GM23338 (cell line): ENCODE results near the gene ASCL1. TPM values are rescaled to one million over a fixed set of nuclear protein-coding genes. Genes with fewer than 3 reads are reported as not detected.

Experiments
- ATAC-seq: fragments of 200-7000 bp; cut with Tn5 transposase; 3 replicates; pipeline ENCODE4 v1.9.1; 2020
- DNase-seq: peaks from one replicate; pipeline ENCODE4 v3.0.0-alpha.2; 2015; ENCODE audit warnings: low spot score
- H2AFZ ChIP-seq: fragments of 200-600 bp; sonication (generic); 2 replicates; pipeline ENCODE4 v1.8.0; 2016; ENCODE audit warnings: antibody characterized with exemption, mild to moderate bottlenecking, moderate library complexity
- H3F3A ChIP-seq: fragments of 200-600 bp; sonication (generic); replicated peaks from 2 replicates; pipeline ENCODE4 v1.8.0; 2017; ENCODE audit warnings: antibody characterized with exemption, mixed run types, low read depth
- H3K27ac ChIP-seq: fragments of 200-600 bp; sonication (generic); 2 replicates; pipeline ENCODE4 v1.6.1; 2016; ENCODE audit warnings: low read depth
- H3K27me3 ChIP-seq: fragments of 200-600 bp; sonication (generic); 2 replicates; pipeline ENCODE4 v1.8.0; 2016; ENCODE audit warnings: mild to moderate bottlenecking, mixed run types, moderate library complexity; ENCODE audit not compliant: insufficient read depth
- H3K36me3 ChIP-seq: fragments of 200-600 bp; sonication (generic); 2 replicates; pipeline ENCODE4 v1.8.0; 2016; ENCODE audit warnings: mild to moderate bottlenecking; ENCODE audit not compliant: insufficient read depth
- H3K4me1 ChIP-seq: fragments of 200-600 bp; sonication (generic); 2 replicates; pipeline ENCODE4 v1.8.0; 2016; ENCODE audit warnings: mild to moderate bottlenecking, moderate library complexity; ENCODE audit not compliant: insufficient read depth
- H3K4me2 ChIP-seq: fragments of 200-600 bp; sonication (generic); 2 replicates; pipeline ENCODE4 v1.7.1; 2017; ENCODE audit warnings: mixed run types
- H3K4me3 ChIP-seq: fragments of 200-600 bp; sonication (generic); 2 replicates; pipeline ENCODE4 v1.6.1; 2016; ENCODE audit warnings: mixed run types
- H3K79me2 ChIP-seq: fragments of 200-600 bp; sonication (generic); replicated peaks from 2 replicates; pipeline ENCODE4 v1.8.0; 2017; ENCODE audit warnings: mild to moderate bottlenecking; ENCODE audit not compliant: insufficient read depth
- H3K9me2 ChIP-seq: fragments of 200-600 bp; sonication (generic); 2 replicates; pipeline ENCODE4 v1.8.0; 2017; ENCODE audit not compliant: insufficient read depth
- H4K20me1 ChIP-seq: fragments of 200-600 bp; sonication (generic); replicated peaks from 2 replicates; pipeline ENCODE4 v1.8.0; 2017; ENCODE audit warnings: mild to moderate bottlenecking; ENCODE audit not compliant: insufficient read depth
- H3K27ac Mint-ChIP-seq: 2 replicates; pipeline ENCODE4 v1.8.0; 2020; ENCODE audit warnings: inconsistent platforms, mild to moderate bottlenecking, moderate library complexity, mixed read lengths
- H3K27me3 Mint-ChIP-seq: 3 replicates; pipeline ENCODE4 v1.8.0; 2022; ENCODE audit warnings: low read depth, mild to moderate bottlenecking, moderate library complexity, mixed read lengths, inconsistent platforms; ENCODE audit not compliant: insufficient read depth, poor library complexity
- H3K36me3 Mint-ChIP-seq: 3 replicates; pipeline ENCODE4 v1.8.0; 2021; ENCODE audit warnings: low read depth, mild to moderate bottlenecking, inconsistent platforms, moderate library complexity, mixed read lengths
- H3K4me1 Mint-ChIP-seq: 3 replicates; pipeline ENCODE4 v1.8.0; 2020; ENCODE audit warnings: mild to moderate bottlenecking, inconsistent platforms, mixed read lengths
- H3K4me3 Mint-ChIP-seq: 3 replicates; pipeline ENCODE4 v1.8.0; 2021; ENCODE audit warnings: moderate library complexity, mild to moderate bottlenecking, inconsistent platforms, mixed read lengths
- H3K9me3 Mint-ChIP-seq: 3 replicates; pipeline ENCODE4 v1.8.0; 2020; ENCODE audit warnings: moderate library complexity, mild to moderate bottlenecking, inconsistent platforms, mixed read lengths
- CTCF ChIP-seq, 2 experiments: fragments of 200-600 bp in 1 of 2; sonication (generic) in 1 of 2; conservative IDR thresholded peaks; 2 replicates each; pipeline versions ENCODE4 v1.5.1 to v1.6.1; 2016 to 2017; ENCODE audit warnings: antibody characterized with exemption in 2 of 2, low read depth in 2 of 2, mild to moderate bottlenecking in 2 of 2, moderate library complexity in 1 of 2
- ETS1 ChIP-seq: IDR thresholded peaks from 2 replicates; pipeline ENCODE4 v1.6.1; 2016; ENCODE audit warnings: antibody characterized with exemption
- EZH2 ChIP-seq: fragments of 200-600 bp; sonication (generic); IDR thresholded peaks from one replicate; pipeline ENCODE4 v1.8.0; 2017; ENCODE audit warnings: antibody characterized with exemption, mild to moderate bottlenecking, low read depth; ENCODE audit not compliant: unreplicated experiment
- JUNB ChIP-seq: IDR thresholded peaks from one replicate; pipeline ENCODE4 v1.6.1; 2016; ENCODE audit warnings: antibody characterized with exemption; ENCODE audit not compliant: unreplicated experiment
- NANOG ChIP-seq: IDR thresholded peaks from 2 replicates; pipeline ENCODE4 v1.6.1; 2016; ENCODE audit warnings: antibody characterized with exemption, borderline replicate concordance
- REST ChIP-seq: IDR thresholded peaks from one replicate; pipeline ENCODE4 v1.6.1; 2018; ENCODE audit warnings: antibody characterized with exemption; ENCODE audit not compliant: unreplicated experiment
- polyA plus RNA-seq: library from polyadenylated mRNA; unstranded; fragments of >200 nt; fragmentation: Nextera tagmentation; extraction: Ambion mirVana; gene quantifications from 2 replicates; pipeline ENCODE4 v1.2.1, GENCODE V29; 2016
- total RNA-seq: library from RNA; depleted of rRNA; stranded (reverse); fragments of >200 nt; shearing (Covaris generic); gene quantifications from 2 replicates; pipeline ENCODE4 v1.2.3, GENCODE V29; 2014

The ASCL1 gene
- total and polyA plus RNA-seq, 2 experiments from 2014 or later = 0.37 TPM; not detected in 1

GRCh38 chr12:102960766-102961465 lies 3.4 kb downstream of the ASCL1 start (continued):
- TF ChIP-seq ETS1 (no peak), EZH2 (peak; percentile 86)

- H4K20me1 ChIP-seq = peaks cover 28% of the 10 kb centered on the region
- peaks cover 22% of the 10 kb centered on the region for H3K9me3 Mint-ChIP-seq
- no peak for DNase-seq
- TF ChIP-seq EZH2 = peak; percentile 50
- TF ChIP-seq ETS1 = no peak
- H3K4me2 ChIP-seq = peak overlapping the region; percentile 69
- H3K27me3 Mint-ChIP-seq = peaks cover 98% of the 10 kb centered on the region
- peak overlapping the region; percentile 46; the same call in 2 of the 3 replicates for H3K4me3 Mint-ChIP-seq
- ATAC-seq = no peak
- peaks cover 100% of the 10 kb centered on the region for H3K27me3 ChIP-seq
- peak overlapping the region; percentile 44 for H3K4me3 ChIP-seq
- peaks cover 66% of the 10 kb centered on the region for H3K4me1 ChIP-seq
- peaks cover 36% of the 10 kb centered on the region for H3F3A ChIP-seq
- H3K79me2 ChIP-seq = no peaks in the 10 kb centered on the region
- H3K4me1 Mint-ChIP-seq = peaks cover 62% of the 10 kb centered on the region
- H3K9me2 ChIP-seq = no peaks in the 10 kb centered on the region
- H3K27ac Mint-ChIP-seq = no peak overlapping the region
- no peak overlapping the region for H3K27ac ChIP-seq
- peaks cover 7% of the 10 kb centered on the region for H3K36me3 Mint-ChIP-seq
- H3K36me3 ChIP-seq = no peaks in the 10 kb centered on the region
- H2AFZ ChIP-seq = no peak overlapping the region
These were observed 4.0 kb downstream of the ASCL1 start for GRCh38 chr12:102961466-102961855.

GRCh38 chr12:102962532-102962931 lies 5.1 kb downstream of the ASCL1 start:
- peak overlapping the region; percentile 65 for H3K4me2 ChIP-seq

More at GRCh38 chr12:102962532-102962931, 5.1 kb downstream of the ASCL1 start:
- H4K20me1 ChIP-seq = peaks cover 28% of the 10 kb centered on the region
- Mint-ChIP-seq H3K4me1 (peaks cover 59% of the 10 kb centered on the region), H3K36me3 (peaks cover 7% of the 10 kb centered on the region), H3K27ac (no peak overlapping the region), H3K4me3 (peak overlapping the region; percentile 45), H3K27me3 (peaks cover 98% of the 10 kb centered on the region), H3K9me3 (peaks cover 22% of the 10 kb centered on the region)
- H3F3A ChIP-seq = peaks cover 36% of the 10 kb centered on the region
- H3K79me2 ChIP-seq = no peaks in the 10 kb centered on the region
- H3K9me2 ChIP-seq = no peaks in the 10 kb centered on the region
- TF ChIP-seq NANOG (no peak), JUNB (no peak), EZH2 (peak; percentile 60), CTCF (conservative IDR thresholded peaks at IDR 0.05; ENCODE audit: low read depth in 2 of 2) (no peak), ETS1 (no peak), REST (no peak)
- H3K27ac ChIP-seq = no peak overlapping the region
- DNase-seq = no peak
- H2AFZ ChIP-seq = no peak overlapping the region
- peaks cover 62% of the 10 kb centered on the region for H3K4me1 ChIP-seq
- ATAC-seq = no peak
- no peaks in the 10 kb centered on the region for H3K36me3 ChIP-seq
- H3K4me3 ChIP-seq = peak overlapping the region; percentile 42
- H3K27me3 ChIP-seq = peaks cover 100% of the 10 kb centered on the region
